Left ventricle myocardium inferior (tissue), 1 donor: ENCODE measurements around the gene RPUSD1. TPM values are rescaled to one million over a fixed set of nuclear protein-coding genes. Genes with fewer than 3 reads are reported as not detected.

ENCODE experiments used
- DNase-seq: peaks from one replicate; pipeline ENCODE4 v3.0.0-alpha.2; 2020
- H3K27ac ChIP-seq: fragments of 200-600 bp; replicated peaks from 2 replicates; pipeline ENCODE4 v1.8.0; 2021
- H3K27me3 ChIP-seq: fragments of 200-600 bp; 2 replicates; pipeline ENCODE4 v1.8.0; 2021; ENCODE audit warnings: low read depth
- H3K36me3 ChIP-seq: fragments of 200-600 bp; 2 replicates; pipeline ENCODE4 v1.8.0; 2021
- H3K4me1 ChIP-seq: fragments of 200-600 bp; 2 replicates; pipeline ENCODE4 v1.8.0; 2021
- H3K4me3 ChIP-seq: fragments of 200-600 bp; 2 replicates; pipeline ENCODE4 v1.8.0; 2021; ENCODE audit warnings: mild to moderate bottlenecking, moderate library complexity
- H3K9me3 ChIP-seq: fragments of 200-600 bp; replicated peaks from 2 replicates; pipeline ENCODE4 v1.8.0; 2021
- intact Hi-C: fragments of 100-400 bp; cut with micrococcal nuclease; formaldehyde crosslinking; loops from one replicate; pipeline ENCODE4 v1.11.0; 2022
- total RNA-seq: library from RNA; stranded (reverse); fragmentation: NEBNext Ultra II Directional; extraction: Animal tissue kit (Norgen Biotek cat#: 25700); gene quantifications from one replicate; pipeline ENCODE4 v1.2.1, GENCODE V29; 2021
- TF ChIP-seq, protein P1 (sequence below): fragments of 200-600 bp; IDR thresholded peaks from 2 replicates; pipeline ENCODE4 v1.8.0; 2021; ENCODE audit warnings: antibody characterized with exemption, mild to moderate bottlenecking, borderline replicate concordance
- donor health status: DM: no; HTN: yes; CAD: no; lungs with severe emphysema.

RPUSD1 gene
- total RNA-seq, 1 donor from 2014 or later, result 10.6 TPM

DNA sequence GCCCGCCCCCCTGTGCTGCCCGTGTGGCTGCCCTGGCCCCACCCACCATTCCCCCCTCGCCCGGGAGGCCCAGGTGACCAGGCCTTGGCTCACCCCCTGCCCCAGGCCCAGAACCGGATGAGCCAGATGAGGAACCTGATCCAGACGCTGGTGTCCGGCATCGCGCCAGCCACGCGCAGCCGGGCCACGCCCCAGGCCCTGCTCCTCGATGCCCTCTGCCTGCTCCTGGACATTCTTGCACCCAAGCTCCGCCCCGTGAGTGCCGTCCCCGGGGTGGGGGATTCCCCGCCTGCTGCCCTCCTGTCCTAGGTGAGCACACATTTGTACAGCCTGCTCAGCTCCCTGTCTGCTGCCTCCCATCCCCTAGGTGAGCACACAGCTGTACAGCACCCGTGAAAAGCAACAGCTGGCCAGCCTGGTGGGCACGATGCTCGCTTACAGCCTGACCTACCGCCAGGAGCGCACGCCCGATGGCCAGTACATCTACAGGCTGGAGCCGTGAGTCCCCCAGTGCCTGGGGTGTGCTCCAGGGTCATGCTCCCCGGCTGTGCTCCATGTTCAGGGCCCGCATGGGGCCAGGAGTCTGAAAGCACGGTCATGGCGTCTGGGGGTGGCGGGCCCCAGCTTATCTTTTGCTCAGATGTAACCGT lies 7.5 kb upstream of the RPUSD1 start:
- intact Hi-C loops, result no loop called here
- TF ChIP-seq, protein P1, sequence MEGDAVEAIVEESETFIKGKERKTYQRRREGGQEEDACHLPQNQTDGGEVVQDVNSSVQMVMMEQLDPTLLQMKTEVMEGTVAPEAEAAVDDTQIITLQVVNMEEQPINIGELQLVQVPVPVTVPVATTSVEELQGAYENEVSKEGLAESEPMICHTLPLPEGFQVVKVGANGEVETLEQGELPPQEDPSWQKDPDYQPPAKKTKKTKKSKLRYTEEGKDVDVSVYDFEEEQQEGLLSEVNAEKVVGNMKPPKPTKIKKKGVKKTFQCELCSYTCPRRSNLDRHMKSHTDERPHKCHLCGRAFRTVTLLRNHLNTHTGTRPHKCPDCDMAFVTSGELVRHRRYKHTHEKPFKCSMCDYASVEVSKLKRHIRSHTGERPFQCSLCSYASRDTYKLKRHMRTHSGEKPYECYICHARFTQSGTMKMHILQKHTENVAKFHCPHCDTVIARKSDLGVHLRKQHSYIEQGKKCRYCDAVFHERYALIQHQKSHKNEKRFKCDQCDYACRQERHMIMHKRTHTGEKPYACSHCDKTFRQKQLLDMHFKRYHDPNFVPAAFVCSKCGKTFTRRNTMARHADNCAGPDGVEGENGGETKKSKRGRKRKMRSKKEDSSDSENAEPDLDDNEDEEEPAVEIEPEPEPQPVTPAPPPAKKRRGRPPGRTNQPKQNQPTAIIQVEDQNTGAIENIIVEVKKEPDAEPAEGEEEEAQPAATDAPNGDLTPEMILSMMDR, result no peak
- H3K9me3 ChIP-seq, result no peaks in the 10 kb centered on the region
- no peak overlapping the region for H3K27ac ChIP-seq
- no peaks in the 10 kb centered on the region for H3K36me3 ChIP-seq
- no peak overlapping the region for H3K4me3 ChIP-seq
- peaks cover 45% of the 10 kb centered on the region for H3K27me3 ChIP-seq
- no peaks in the 10 kb centered on the region for H3K4me1 ChIP-seq
- DNase-seq, result no peak

DNA sequence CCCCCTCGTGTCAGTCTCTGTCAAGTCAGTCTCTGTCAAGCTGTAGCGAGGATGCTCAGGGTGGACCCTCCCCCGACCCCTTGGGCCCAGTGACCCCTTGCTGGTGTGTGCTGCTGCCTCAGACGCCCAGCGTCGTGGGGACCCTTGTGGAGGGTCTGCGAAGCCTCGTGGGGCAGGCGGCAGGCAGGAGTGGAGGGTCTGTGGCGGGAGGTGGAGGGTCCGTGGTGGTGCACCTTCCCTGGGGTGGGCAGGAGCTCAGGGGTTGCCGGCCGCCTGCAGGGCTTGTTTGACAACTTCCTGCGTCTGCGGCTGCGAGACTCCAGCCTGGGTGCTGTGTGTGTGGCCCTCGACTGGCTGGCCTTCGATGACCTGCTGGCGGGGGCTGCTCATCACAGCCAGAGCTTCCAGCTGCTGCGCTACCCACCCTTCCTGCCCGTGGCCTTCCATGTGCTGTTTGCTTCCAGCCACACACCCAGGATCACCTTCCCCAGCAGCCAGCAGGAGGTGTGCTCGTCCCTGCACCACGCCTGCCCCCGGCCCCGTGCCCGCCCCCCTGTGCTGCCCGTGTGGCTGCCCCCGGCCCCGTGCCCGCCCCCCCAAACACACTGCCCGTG lies 6.8 kb upstream of the RPUSD1 start:
- Histone ChIP-seq H3K36me3 (no peaks in the 10 kb centered on the region), H3K27me3 (peaks cover 37% of the 10 kb centered on the region), H3K4me1 (no peaks in the 10 kb centered on the region), H3K9me3 (no peaks in the 10 kb centered on the region), H3K27ac (no peak overlapping the region), H3K4me3 (no peak overlapping the region)
- DNase-seq, result no peak
- intact Hi-C loops, result no loop called here
- TF ChIP-seq, protein P1, result no peak

DNA sequence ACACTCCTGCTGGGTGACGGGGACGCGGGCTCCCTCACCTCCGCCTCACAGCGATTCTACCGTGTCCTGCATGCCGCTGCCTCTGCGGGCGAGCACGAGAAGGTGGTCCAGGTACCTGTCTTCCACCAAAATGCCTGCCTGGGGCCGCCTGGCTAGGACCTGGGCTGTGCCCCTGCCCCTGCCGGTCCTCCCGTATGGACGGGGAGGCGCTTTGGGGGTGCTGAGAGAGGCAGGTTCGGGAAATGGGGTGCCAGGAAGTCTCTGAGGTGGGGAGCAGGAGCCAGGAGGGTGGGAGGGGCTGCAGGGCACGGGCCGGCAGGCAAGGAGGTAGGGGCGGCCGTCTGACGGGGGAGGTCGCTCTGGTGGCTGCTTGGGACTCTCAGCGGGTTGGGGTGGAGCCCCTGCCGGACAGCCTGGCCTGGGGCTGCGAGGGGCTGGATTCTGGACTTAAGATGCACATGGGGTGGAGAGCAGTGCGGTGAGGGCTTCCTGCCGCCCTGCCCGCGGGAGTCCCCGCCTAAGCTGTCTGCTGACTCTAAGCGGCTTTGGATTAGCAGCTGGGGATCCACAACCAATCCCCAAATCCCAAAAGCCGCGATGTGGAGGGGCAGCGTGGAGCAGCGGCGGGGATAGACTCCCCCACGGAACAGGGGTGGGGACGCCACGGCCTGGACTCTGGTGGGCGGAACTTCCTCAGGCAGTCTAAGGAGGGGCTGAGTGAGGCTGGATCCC lies 6.1 kb upstream of the RPUSD1 start:
- intact Hi-C loops, result no loop called here

DNA sequence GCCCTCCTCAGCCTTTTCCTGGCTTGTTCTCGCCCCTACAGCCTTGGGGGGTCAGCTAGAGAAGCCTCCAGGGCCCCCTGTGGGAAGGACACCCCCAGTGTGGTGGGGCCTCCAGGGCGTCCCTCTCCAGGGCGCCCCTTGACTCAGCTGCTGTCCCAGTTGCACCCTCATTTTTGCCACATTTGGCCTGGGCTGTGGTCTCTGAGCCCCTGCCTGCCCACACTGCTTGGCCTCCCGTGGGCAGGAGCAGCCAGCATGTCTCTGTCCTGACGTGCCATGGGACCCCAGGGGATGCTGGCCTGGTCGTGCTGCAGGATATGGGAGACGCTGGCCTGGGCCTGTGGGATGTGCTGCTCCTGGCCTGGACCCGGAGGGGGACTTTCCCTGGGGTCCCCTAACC lies 5.2 kb upstream of the RPUSD1 start:
- TF ChIP-seq, protein P1, result no peak

More for the DNA sequence above, 6.1 kb upstream of the RPUSD1 start:
- Histone ChIP-seq H3K36me3 (no peaks in the 10 kb centered on the region), H3K27ac (no peak overlapping the region), H3K4me1 (peaks cover 4% of the 10 kb centered on the region), H3K27me3 (peaks cover 30% of the 10 kb centered on the region), H3K4me3 (no peak overlapping the region), H3K9me3 (no peaks in the 10 kb centered on the region)
- DNase-seq, result no peak
- TF ChIP-seq, protein P1, result no peak

DNA sequence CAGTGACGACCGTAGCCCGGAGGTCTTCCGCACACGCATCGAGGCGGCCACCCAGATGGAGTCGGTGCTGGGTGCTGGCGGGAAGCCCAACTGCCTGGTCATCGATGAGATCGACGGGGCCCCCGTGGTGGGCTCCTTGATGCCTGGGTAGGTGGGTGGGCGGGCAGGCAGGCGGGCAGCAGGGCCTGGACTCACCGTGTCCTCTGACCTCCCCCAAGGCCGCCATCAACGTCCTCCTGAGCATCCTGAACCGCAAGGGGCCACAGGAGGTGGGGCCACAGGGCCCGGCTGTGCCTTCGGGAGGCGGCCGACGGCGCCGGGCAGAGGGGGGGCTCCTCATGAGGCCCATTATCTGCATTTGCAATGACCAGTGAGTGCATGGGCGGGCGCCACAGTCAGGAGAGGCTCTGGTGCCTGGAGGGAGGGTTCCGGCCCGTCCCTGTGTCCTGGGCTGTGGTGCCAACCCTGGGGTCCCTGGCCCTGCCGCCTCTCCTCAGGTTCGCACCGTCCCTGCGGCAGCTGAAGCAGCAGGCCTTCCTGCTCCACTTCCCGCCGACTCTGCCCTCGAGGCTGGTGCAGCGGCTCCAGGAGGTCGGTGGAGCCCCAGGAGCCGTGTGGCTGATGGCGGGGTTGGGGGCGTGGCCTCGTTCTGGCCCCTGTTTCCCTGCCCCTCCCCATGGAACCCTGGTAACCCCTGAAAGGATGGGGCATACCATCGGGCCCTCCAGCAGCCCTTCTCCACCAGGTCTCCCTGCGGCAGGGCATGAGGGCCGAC lies 4.2 kb upstream of the RPUSD1 start:
- TF ChIP-seq, protein P1, result no peak
- no peak overlapping the region for H3K27ac ChIP-seq
- H3K4me3 ChIP-seq, result no peak overlapping the region
- peaks cover 19% of the 10 kb centered on the region for H3K4me1 ChIP-seq
- H3K9me3 ChIP-seq, result no peaks in the 10 kb centered on the region
- intact Hi-C loops, result no loop called here
- peaks cover 15% of the 10 kb centered on the region for H3K27me3 ChIP-seq
- no peaks in the 10 kb centered on the region for H3K36me3 ChIP-seq
- no peak for DNase-seq

More for the DNA sequence above, 5.2 kb upstream of the RPUSD1 start:
- no peak overlapping the region for H3K27ac ChIP-seq
- no peaks in the 10 kb centered on the region for H3K36me3 ChIP-seq
- intact Hi-C loops, result no loop called here
- no peaks in the 10 kb centered on the region for H3K9me3 ChIP-seq
- H3K4me3 ChIP-seq, result no peak overlapping the region
- peaks cover 12% of the 10 kb centered on the region for H3K4me1 ChIP-seq
- DNase-seq, result no peak
- H3K27me3 ChIP-seq, result peaks cover 22% of the 10 kb centered on the region
